SU-DHL-6 (cell line): ENCODE data around the gene EPHX1.

Experiments
- H2AFZ ChIP-seq: fragments of 200-600 bp; sonication (generic); 2 replicates; pipeline ENCODE4 v1.6.1; 2014; ENCODE audit warnings: low read depth, mild to moderate bottlenecking, moderate library complexity, mixed read lengths, antibody characterized with exemption, low read length; ENCODE audit not compliant: severe bottlenecking
- H3F3A ChIP-seq: fragments of 200-600 bp; shearing (Covaris generic); 2 replicates; pipeline ENCODE4 v1.6.0; 2016; ENCODE audit warnings: antibody characterized with exemption, mild to moderate bottlenecking; ENCODE audit not compliant: insufficient read depth
- H3K27ac ChIP-seq: fragments of 200-600 bp; sonication (generic); 2 replicates; pipeline ENCODE4 v1.5.1; 2016; ENCODE audit warnings: low read depth, mild to moderate bottlenecking, low read length, moderate library complexity, mixed read lengths
- H3K27me3 ChIP-seq: fragments of 200-600 bp; sonication (generic), shearing (Covaris generic); 2 replicates; pipeline ENCODE4 v1.6.0; 2014; ENCODE audit warnings: mild to moderate bottlenecking, low read length
- H3K36me3 ChIP-seq: fragments of 200-600 bp; sonication (generic); 2 replicates; pipeline ENCODE4 v1.6.1; 2014; ENCODE audit warnings: mild to moderate bottlenecking, low read length, mixed read lengths
- H3K4me2 ChIP-seq: fragments of 300-600, 200-600 bp; shearing (Covaris generic), sonication (generic); 2 replicates; pipeline ENCODE4 v1.6.0; 2014; ENCODE audit warnings: low read length, low read depth, mild to moderate bottlenecking; ENCODE audit not compliant: poor library complexity, severe bottlenecking
- H3K4me3 ChIP-seq: fragments of 200-600 bp; sonication (generic); 2 replicates; pipeline ENCODE4 v1.5.1; 2014; ENCODE audit warnings: antibody characterized with exemption, low read length, mild to moderate bottlenecking, mixed read lengths; ENCODE audit not compliant: insufficient read depth, poor library complexity, severe bottlenecking
- H3K79me2 ChIP-seq: fragments of 200-600 bp; sonication (generic); 2 replicates; pipeline ENCODE4 v1.6.1; 2014; ENCODE audit warnings: mild to moderate bottlenecking, low read length, moderate library complexity; ENCODE audit not compliant: insufficient read depth
- H3K9ac ChIP-seq: fragments of 200-600 bp; sonication (generic); 2 replicates; pipeline ENCODE4 v1.7.0; 2014; ENCODE audit warnings: mild to moderate bottlenecking, low read length
- H3K9me2 ChIP-seq: fragments of 200-600 bp; sonication (generic); replicated peaks from 2 replicates; pipeline ENCODE4 v1.6.1; 2014; ENCODE audit warnings: low read length; ENCODE audit not compliant: insufficient read depth
- H3K9me3 ChIP-seq: fragments of 200-600 bp; sonication (generic); 2 replicates; pipeline ENCODE4 v1.6.1; 2014; ENCODE audit warnings: low read length, mixed read lengths; ENCODE audit not compliant: insufficient read depth
- H4K20me1 ChIP-seq: fragments of 200-600 bp; sonication (generic); 2 replicates; pipeline ENCODE4 v1.6.1; 2014; ENCODE audit warnings: low read depth, mild to moderate bottlenecking, antibody characterized with exemption, low read length, moderate library complexity, mixed read lengths
- EZH2phosphoT487 ChIP-seq: fragments of 200-600 bp; sonication (generic), shearing (Covaris generic); conservative IDR thresholded peaks from 2 replicates; pipeline ENCODE4 v1.6.1; 2018; ENCODE audit warnings: mild to moderate bottlenecking, antibody characterized with exemption, low read length, moderate library complexity, mixed read lengths
- TF ChIP-seq, protein P1 (sequence below): fragments of 200-600 bp; sonication (generic); IDR thresholded peaks from one replicate; pipeline ENCODE4 v1.5.1; 2017; ENCODE audit warnings: antibody characterized with exemption, mild to moderate bottlenecking, low read length, moderate library complexity; ENCODE audit not compliant: insufficient read depth, poor library complexity, severe bottlenecking

Gene EPHX1

DNA sequence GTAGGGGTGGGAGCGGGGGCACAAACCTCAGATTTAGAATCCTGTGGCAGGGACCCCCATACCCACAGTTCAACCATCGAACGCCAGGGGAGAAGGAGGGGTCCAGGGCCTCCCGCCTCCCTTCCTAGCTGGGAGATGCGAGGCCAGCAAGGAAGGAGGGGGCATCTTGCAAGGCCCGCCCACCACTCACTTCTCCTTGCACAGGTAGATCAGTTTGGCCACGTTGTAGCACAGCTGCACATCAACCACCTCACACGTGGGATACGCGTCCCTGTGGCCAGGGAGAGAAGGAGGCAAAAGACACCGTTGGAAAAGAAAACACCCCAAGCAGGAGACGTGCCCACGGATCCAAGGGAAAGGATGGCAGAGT, 52.6 kb downstream of the EPHX1 start:
- H3K9ac ChIP-seq: no peak overlapping the region
- no peaks in the 10 kb centered on the region for H3K9me3 ChIP-seq
- H3K79me2 ChIP-seq: no peaks in the 10 kb centered on the region
- H3K27ac ChIP-seq: no peak overlapping the region
- H3K36me3 ChIP-seq: no peaks in the 10 kb centered on the region
- no peaks in the 10 kb centered on the region for H3K9me2 ChIP-seq
- TF ChIP-seq, protein P1, sequence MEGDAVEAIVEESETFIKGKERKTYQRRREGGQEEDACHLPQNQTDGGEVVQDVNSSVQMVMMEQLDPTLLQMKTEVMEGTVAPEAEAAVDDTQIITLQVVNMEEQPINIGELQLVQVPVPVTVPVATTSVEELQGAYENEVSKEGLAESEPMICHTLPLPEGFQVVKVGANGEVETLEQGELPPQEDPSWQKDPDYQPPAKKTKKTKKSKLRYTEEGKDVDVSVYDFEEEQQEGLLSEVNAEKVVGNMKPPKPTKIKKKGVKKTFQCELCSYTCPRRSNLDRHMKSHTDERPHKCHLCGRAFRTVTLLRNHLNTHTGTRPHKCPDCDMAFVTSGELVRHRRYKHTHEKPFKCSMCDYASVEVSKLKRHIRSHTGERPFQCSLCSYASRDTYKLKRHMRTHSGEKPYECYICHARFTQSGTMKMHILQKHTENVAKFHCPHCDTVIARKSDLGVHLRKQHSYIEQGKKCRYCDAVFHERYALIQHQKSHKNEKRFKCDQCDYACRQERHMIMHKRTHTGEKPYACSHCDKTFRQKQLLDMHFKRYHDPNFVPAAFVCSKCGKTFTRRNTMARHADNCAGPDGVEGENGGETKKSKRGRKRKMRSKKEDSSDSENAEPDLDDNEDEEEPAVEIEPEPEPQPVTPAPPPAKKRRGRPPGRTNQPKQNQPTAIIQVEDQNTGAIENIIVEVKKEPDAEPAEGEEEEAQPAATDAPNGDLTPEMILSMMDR: no peak
- TF ChIP-seq EZH2phosphoT487: no peak
- no peaks in the 10 kb centered on the region for H4K20me1 ChIP-seq
- no peak overlapping the region for H3K4me3 ChIP-seq
- no peak overlapping the region for H2AFZ ChIP-seq
- no peaks in the 10 kb centered on the region for H3K27me3 ChIP-seq
- no peaks in the 10 kb centered on the region for H3F3A ChIP-seq
- no peak overlapping the region for H3K4me2 ChIP-seq

- Histone ChIP-seq H3K27ac (no peak overlapping the region), H3K36me3 (no peaks in the 10 kb centered on the region), H2AFZ (no peak overlapping the region), H3K9me3 (no peaks in the 10 kb centered on the region), H3K79me2 (no peaks in the 10 kb centered on the region), H3K9ac (no peak overlapping the region), H3K27me3 (no peaks in the 10 kb centered on the region), H3K9me2 (no peaks in the 10 kb centered on the region), H4K20me1 (no peaks in the 10 kb centered on the region), H3K4me3 (no peak overlapping the region), H3F3A (no peaks in the 10 kb centered on the region), H3K4me2 (no peak overlapping the region)
- TF ChIP-seq EZH2phosphoT487: no peak
- TF ChIP-seq, protein P1: no peak
Measured at GRCh38 chr1:225863167-225863566, 53.2 kb downstream of the EPHX1 start.

- H3K27ac ChIP-seq: no peak overlapping the region
- H3K79me2 ChIP-seq: no peaks in the 10 kb centered on the region
Measured at GRCh38 chr1:225865514-225865913, 55.6 kb downstream of the EPHX1 start.

More at GRCh38 chr1:225865514-225865913, 55.6 kb downstream of the EPHX1 start:
- Histone ChIP-seq H3K36me3 (no peaks in the 10 kb centered on the region), H3K9me2 (no peaks in the 10 kb centered on the region), H4K20me1 (no peaks in the 10 kb centered on the region), H2AFZ (no peak overlapping the region), H3F3A (no peaks in the 10 kb centered on the region), H3K4me3 (no peak overlapping the region), H3K4me2 (no peak overlapping the region), H3K9ac (no peak overlapping the region), H3K27me3 (no peaks in the 10 kb centered on the region), H3K9me3 (no peaks in the 10 kb centered on the region)
- TF ChIP-seq EZH2phosphoT487: no peak
- TF ChIP-seq, protein P1: no peak
